Activated T-helper 1 cell treated with Interleukin-2 at 50 U/mL for 16 hours (primary cell): ENCODE measurements around the gene PURA.

ENCODE experiments used
- DNase-seq: peaks from one replicate; pipeline ENCODE4 v3.0.0-alpha.2; 2020; ENCODE audit warnings: low read depth

Gene PURA

DNA sequence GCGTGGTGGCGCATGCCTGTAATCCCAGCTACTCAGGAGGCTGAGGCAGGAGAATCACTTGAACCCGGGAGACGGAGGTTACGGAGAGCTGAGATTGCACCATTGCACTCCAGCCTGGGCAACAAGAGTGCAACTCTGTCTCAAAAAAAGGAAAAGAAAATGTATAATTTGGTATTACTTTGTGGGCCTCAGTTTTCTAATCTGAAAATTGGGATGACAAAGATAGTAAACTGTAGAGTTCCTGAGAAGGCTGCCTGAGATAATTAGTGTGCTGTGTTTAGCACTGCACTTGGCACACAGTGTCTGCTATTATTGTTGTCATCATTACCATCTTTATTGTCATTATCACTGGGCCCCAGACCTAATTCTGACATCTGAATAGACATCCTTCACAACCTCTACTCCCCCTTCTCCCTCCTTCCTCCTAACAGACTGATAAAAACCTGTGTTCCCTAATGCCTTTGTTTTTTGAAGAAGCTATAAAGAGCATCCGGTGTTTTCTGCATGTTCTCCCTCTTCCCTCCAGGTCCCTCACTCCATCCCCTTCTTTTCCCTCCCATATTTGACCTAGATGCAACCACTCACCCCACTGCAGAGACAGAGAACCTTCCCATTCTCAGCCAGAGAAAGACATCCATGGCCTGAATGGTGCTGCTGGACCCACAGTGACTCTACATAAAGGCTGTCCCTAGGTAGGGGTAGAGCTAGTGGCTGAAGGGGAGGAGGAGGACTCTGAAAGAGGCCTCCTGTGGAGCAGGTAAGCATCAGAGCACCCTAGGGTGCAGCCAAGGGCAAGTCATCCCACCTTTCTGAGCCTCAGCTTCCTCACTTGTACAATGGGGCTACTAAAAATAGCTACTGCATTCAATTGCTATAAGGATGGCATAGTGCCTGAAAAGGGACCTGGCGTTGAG, 45.4 kb downstream of the PURA start:
- no peak for DNase-seq

DNA sequence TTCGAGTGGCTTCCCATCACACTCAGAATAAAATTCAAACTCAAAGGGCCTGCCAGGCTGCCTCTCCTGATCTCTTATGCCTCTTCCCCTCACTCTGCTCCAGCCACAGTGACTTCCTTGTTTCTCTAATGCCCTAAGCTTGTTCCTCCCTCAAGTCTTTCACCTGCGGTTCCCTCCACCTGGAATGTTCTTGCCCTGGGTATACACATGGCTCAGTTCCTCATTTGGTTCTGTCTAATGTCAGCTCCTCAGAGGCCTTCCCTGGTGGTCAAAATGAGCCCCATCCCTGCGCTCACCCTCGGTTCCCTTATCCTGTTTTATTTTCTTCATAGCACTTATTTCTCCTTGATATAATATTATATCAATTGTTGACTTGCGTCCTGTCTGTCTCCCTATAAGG, 48.4 kb downstream of the PURA start:
- no peak for DNase-seq

DNA sequence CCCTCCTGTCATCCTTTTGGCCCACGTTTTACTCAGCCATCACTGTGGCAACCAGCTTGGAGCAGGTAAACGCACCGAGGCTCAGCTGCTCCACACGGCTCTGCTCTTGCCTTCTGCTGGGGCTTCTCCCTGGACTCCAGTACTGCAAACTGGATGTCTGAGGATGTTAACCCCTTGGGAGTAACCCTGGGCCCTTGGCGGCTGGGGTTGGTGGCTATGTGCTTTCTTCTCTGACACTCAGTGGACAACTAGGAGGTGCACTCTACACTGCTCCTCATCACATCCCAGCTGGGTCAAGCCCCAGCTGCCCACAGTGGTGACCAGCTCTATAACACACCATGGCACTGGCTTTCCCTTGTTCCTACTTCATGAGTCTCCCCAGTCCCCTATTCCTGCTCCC, 48.9 kb downstream of the PURA start:
- DNase-seq: no peak

DNA sequence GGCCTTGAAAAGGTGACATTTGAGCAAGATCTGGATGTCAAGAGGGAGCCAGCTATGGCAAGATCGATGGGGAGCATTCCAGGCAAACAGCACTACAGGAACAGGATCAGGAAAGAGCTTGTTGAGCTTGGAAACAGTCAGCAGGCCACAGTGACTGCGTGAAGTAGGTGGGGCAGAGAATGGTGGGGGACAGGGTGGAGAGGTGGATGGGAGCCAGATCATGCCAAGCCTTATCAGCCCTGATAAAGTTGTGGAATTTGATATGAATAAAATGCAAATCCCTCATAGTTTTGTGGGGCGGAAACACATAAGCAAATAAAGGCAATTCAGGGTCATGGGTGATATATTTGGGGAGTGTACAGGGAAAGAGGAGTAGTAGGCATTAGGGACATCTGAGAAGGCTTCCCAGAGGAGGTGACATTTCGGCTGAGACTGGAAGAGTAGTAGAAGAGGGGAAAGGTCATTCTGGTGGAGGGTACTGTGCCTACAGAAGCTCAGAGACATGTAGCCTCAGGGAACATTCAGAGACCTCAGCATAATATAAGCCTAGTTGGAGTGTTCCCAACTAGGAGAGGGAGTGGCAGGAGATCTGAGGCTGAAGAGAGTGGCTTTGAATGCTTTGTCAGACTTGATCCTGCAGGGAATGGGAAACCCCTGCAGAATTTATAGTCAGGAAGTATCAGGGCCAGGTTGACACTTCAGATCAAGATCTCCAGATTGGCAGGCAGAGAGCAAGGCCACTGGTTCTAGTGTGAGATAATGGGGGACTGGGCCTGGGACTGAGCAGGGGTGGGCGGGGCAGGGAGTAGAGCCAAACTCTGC, 51.4 kb downstream of the PURA start:
- DNase-seq: no peak

DNA sequence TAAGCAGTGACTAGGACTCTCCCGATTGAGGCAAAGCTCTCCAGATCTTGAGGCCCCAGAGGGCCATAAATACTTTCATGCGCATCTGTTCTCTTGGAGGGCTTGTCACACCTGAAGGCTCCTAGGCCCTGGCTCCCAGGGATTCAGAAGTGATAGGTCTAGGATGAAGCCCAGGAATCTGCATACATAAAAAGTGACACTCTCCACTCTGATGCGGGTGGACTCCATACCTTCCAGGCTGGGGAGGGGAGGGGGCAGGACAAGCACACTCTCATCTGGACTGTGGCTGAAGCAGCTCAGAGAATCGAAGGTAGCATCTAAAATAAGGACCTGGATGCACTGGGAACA, 52.0 kb downstream of the PURA start:
- DNase-seq: no peak

DNA sequence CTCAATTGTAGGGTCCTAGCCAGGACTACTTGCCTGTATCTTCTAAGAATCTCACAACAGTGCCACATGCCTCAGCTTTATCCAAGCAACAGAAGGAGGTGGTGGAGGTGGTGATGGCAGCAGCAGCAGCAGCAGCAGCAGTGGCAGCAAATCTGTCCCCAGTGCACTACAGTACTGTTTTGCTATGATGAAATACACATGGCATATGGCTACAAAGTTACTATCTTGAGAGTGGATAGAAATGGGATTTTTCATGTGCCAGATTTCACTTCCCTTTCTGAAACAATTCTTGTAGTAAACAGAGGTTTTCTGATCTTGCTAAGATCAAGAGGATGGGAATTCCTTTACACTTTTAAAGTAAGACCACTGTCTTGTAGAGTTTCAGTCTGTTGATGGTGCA, 53.0 kb downstream of the PURA start:
- no peak for DNase-seq

DNA sequence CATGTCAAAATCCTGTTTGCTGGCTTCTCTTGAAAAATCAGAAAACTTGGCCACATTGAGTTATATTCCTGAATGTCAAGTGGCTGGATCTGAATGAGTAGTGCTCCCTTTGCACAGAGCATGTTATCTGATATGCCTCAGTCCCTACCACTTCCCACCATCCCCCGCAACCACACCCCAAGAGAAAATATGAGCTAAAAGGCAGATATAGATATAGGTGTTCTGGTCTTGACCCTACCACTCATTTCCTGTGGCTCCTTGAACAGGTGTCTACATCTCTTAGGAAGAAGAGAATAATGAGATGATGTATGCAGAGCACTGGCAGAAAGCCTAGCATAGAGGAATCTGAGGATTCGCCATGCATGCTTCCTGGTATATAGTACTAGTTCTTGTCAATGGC, 54.5 kb downstream of the PURA start:
- no peak for DNase-seq

DNA sequence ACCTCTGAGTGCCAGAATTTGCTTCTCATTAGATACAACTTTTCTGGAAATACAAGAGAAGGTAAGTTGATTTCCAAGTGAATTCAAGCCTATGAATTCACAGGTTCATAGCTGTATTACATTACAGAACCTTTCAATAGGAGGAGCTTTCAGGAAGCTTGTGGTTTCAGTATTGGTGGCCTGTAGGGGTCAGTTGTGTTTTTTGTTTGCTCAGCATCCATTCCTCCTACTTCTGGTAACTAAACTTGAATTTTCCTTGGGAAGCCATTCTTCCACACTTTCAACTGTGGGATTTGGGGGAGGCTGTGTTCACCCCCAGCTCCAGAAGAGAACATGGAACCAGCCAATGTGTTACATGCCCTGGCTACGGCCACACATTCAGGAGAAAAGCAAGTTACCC, 55.5 kb downstream of the PURA start:
- DNase-seq: no peak

DNA sequence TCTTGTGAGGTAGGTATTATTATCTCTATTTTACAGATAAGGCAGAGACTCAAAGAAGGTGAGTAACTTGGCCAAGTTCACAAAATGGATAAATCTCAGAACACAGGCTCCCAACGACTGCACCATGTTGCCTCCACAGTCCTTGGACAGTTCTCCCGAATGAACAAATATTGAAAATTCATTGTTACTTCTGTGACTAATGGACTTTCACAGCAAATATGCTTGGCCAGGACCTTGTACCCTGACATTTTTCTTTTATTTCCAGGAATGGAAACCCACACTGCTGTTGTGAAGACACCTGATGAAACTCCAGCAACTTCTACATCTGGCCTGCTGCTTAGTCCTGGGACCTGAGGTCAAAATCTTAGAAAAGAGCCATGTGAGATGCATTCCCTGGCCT, 58.6 kb downstream of the PURA start:
- no peak for DNase-seq

DNA sequence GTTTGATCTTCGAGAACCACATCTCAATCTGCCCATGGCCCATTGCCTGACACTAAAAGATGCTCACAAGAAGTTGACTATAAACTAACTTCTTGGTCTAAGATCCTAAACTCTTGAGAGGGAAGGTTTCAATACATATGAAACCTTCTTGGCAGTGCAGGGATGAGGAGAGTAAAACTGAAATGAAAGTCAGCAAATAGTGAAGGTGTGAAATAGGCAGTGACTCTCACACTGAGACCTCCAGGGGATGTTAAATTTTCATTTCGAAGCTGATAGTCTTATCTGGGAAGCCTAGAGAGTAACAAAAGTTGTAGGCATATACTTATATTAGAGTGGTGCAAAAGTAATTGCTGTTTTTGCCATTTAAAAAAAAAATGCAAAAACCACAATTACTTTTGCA, 60.1 kb downstream of the PURA start:
- DNase-seq: no peak

DNA sequence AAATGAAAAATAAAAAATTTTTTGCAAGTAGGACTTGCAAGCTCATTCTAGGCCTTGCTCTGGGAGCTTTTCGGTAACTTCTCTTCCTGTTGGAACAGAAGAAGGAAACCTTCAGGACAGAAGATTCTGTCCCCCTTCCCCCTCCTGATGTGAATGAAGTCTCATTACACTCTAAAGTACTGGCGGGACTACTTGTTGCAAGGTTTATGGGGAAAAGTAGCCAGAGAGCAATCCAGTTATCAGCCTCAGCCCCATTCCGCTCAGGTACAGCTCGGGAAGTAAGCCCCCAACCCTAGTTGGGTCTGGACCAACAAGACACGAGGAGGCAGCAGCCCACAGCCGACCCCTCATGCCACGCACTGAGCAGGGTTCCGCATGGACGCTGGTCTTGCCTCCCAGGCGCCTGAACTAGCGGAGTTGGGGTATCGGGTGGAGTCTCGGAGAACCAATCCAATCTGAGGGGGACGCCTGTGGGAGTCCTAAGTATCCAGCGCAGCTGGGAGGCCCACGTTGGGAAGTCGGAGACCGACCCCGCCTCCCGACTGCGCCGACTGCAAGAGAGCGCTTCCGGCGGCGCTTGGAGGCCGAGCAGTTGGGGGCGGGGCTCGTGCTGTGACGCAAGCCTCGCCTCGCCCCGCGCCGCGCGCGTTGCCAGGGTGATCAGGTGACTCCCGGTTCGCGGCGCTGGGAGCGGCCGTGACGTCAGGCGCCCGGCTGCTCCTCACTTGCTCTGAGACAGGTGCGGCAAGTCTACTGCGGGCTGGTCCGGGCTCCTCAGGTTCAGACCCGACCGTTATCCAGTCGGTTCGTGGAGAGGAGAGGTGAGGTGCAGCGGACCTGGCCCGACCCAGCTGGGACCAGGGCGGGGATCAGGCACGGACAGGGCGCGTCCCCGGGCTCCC, 60.8 kb downstream of the PURA start, which contains the start of gene CYSTM1:
Gene CYSTM1, plus strand, starts transcription at position 724 of the 902 bp plus-strand sequence. CDS start 19,278 bp downstream, outside the sequence.
- peak; percentile 94 for DNase-seq
